ENCODE measurements around the gene HHAT. TPM values are rescaled to one million over a fixed set of nuclear protein-coding genes. Genes with fewer than 3 reads are reported as not detected.

Gene HHAT
- polyA plus RNA-seq, 3 donors = 13.8 to 16.3 (median 15.2) TPM

DNA sequence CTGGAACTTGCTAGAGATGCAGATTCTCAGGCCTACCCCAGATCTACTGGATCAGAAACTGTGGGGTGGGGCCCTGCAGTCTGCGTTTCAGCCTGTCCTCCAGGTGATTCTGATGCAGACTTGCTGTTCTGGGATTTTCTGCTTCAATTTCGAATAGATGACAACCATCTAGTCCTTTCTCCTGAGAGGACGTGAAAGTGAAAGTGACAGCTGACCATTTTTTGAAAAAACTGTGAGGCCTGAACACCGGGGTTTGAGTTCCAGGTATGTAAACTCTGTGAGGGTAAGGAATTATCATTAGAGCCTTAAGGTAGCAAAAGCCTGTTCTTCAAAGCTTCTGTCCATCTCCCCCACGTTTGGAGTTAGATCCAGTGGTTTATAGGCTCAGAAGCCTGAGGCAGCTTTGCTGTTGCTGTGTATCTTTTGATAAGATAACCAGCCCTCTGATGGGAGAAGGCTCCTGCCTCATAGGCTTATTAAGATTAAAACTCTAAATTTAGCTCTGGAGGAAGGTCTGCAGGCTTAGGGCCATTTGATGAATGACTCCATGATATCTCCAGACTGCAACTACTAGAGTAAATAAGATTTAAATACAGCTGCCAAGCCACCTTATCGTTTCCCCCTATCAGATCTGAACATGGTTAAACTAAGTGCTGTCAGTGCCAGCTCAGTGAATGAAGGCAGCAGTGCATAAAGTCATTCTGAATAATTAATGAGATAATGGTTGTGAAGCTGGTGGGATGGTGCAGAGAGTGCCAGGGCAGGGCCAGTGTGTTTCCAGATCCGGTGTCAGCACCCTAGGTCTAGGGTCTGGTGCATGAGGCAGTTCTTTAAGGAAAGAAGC, 335.2 kb downstream of the HHAT start:
- no peak for DNase-seq (ENCODE audit: low read depth in 3 of 3, low spot score in 2 of 3)

GRCh38 chr1:210669951-210670350, 341.2 kb downstream of the HHAT start:
- no peak for DNase-seq (ENCODE audit: low read depth in 3 of 3, low spot score in 2 of 3)

DNA sequence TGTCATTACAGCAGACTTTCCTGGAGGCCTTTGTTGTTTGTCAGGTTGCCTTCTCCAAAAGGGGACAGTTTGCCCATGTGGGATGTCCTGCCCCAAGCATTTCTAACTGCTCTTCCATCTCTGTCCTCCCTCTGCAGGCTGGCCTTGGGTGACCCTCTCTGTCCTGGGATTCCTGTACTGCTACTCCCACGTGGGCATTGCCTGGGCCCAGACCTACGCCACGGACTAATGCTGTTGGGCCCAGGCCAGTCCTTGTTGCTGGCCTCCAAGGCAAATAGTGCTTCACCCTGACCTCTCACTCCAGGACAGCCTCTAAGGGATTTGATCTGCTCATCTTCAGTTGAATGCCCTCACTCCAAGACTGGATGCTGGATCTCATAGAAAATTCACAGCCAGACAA, 345.4 kb downstream of the HHAT start:
- DNase-seq (ENCODE audit: low read depth in 3 of 3, low spot score in 2 of 3) = no peak

GRCh38 chr1:210676539-210676938, 347.8 kb downstream of the HHAT start:
- DNase-seq (ENCODE audit: low read depth in 3 of 3, low spot score in 2 of 3) = no peak

DNA sequence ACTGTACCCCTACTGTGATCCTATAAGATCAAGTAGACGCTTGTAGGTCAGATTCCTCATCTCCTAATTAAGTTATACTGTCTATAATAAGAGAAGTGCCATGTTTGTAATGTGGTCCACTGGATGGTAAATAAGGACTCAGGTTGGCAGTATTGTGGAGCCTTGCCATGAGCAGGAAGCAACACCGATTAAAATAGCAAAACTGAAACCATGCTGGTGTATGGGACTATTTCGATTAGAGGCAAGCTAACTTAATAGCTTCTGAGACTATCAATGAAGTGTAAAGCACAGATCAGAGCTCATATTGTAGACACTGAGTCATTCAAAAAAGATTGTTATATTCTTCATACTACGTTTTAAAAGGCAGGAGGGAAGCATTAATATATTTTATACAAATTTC, 348.8 kb downstream of the HHAT start:
- no peak for DNase-seq (ENCODE audit: low read depth in 3 of 3, low spot score in 2 of 3)

DNA sequence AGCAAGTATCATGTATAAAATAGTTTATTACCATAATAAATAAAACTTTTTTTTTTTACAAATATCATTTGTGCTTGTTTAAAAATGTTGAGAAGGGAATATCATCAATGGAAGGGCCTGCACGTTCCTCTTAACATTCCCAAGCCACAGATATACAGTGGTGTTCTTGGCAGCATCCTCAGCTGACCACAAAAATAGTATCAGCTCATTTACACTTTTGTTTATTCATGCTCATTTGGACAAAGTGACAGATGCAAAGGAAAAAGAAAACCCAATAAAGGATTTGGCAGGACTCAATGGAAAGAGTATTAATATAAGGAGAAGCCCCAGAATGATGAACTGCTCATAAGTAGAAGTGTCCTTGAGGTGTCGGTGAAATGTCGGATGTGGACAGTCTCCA, 349.6 kb downstream of the HHAT start:
- no peak for DNase-seq (ENCODE audit: low read depth in 3 of 3, low spot score in 2 of 3)

DNA sequence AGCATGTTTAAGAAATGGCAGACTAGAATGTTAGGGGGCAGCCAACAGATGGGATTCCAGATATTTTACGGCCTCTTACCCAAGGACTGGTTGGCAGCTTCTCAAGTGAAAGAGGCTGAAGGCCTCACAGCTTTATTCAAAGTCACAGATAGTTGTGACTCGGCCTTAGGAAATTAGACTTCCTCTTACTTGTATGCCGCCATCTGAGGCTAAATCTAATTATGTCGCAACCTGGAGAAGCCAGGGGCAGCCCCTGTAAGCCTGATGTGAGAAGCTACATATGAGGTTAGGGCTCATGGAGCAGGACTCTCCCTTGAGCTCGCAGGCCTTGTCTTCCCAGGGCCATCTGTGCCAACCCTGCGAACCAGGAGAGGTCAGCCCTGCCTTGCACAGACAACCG, 352.5 kb downstream of the HHAT start:
- DNase-seq (ENCODE audit: low read depth in 3 of 3, low spot score in 2 of 3) = no peak

DNA sequence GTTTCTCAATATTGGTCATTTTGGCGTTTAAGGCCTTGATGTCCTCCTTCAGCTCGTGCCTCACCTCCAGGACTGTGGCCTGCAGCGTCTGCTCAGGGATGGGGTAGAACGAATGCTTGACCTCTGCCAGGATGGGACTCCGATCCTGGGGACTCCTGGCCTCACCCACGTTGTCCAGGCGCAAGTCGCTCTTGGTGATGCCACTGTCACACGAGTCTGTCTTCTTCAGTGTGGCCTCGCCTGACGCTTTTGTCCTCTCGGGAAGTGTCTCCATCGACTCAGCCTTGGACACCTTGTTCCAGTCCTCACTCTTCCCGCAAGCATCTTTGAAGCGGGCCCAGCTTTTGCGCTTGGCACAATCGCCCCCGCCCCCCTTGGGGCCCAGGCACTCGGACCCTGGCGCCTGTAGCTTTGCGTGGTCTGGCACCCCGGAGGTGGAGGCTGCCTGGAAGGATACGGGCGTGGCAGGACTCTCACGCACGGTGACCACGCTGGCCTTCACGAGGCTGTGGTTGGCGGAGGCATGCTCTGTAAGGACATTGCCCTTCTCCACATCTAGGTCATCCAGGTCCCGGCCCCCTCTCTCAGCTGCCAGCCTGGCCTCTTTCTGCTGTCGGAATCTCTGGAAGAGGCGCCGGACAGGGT, 354.8 kb downstream of the HHAT start:
- DNase-seq (ENCODE audit: low read depth in 3 of 3, low spot score in 2 of 3) = no peak

- DNase-seq (ENCODE audit: low read depth in 3 of 3, low spot score in 2 of 3) = no peak
These were observed 356.0 kb downstream of the HHAT start for GRCh38 chr1:210684466-210685294.

- no peak for DNase-seq (ENCODE audit: low read depth in 3 of 3, low spot score in 2 of 3)
These were observed 356.6 kb downstream of the HHAT start for GRCh38 chr1:210685295-210685650.

DNA sequence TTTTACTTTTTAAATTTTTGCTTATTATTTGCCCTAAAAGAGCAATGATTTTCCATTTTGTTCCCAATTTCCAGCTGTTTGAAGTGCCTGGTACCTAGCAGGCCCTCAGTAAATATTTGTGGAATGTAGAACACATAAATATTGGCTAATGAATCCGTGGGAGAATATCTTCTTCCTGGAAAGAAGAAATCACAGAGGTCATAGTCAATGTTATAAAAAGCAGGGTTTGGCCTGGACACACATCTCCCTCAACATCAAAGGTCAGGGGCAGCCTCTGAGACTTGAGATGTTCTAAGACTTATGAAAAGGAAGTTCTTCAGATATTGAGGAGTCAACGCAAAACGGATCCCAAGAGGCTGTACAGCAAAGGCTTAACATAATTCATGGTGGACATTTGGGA, 358.1 kb downstream of the HHAT start:
- DNase-seq (ENCODE audit: low read depth in 3 of 3, low spot score in 2 of 3) = no peak

- DNase-seq (ENCODE audit: low read depth in 3 of 3, low spot score in 2 of 3) = no peak
These were observed 359.0 kb downstream of the HHAT start for GRCh38 chr1:210687582-210688279.

- DNase-seq (ENCODE audit: low read depth in 3 of 3, low spot score in 2 of 3) = no peak
These were observed 360.0 kb downstream of the HHAT start for GRCh38 chr1:210688512-210689234.

GRCh38 chr1:210689826-210690225, 361.1 kb downstream of the HHAT start:
- DNase-seq (ENCODE audit: low read depth in 3 of 3, low spot score in 2 of 3) = no peak

GRCh38 chr1:210690236-210690635, 361.5 kb downstream of the HHAT start:
- no peak for DNase-seq (ENCODE audit: low read depth in 3 of 3, low spot score in 2 of 3)

DNA sequence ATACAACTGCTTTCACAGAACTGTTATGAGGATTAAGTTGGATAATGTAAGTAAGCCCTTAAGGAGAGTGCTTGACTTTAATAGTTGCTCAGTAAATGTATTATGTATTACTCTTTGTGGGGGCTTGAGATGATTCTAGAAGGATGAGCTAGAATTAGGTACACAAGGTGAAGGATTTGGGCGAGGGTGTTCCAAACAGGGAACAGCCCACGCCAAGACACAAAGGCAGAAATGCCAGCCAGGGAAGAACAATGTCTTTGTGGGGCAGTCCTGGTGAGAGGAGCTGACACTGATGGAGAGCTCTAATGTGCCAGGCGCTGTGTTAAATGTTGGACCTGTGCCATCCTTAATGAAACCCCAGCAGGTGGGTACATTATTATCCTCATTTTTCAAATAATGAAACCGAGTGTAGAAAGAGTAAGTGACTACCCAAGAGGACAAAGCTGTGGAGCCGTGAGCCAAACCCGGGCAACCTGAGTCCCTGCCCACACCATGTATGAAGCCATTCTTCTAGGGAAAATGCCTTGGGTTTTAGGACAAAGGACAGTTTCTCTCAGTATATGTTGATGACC, 362.4 kb downstream of the HHAT start:
- no peak for DNase-seq (ENCODE audit: low read depth in 3 of 3, low spot score in 2 of 3)

- DNase-seq (ENCODE audit: low read depth in 3 of 3, low spot score in 2 of 3) = no peak
These were observed 364.1 kb downstream of the HHAT start for GRCh38 chr1:210692796-210693195.

DNA sequence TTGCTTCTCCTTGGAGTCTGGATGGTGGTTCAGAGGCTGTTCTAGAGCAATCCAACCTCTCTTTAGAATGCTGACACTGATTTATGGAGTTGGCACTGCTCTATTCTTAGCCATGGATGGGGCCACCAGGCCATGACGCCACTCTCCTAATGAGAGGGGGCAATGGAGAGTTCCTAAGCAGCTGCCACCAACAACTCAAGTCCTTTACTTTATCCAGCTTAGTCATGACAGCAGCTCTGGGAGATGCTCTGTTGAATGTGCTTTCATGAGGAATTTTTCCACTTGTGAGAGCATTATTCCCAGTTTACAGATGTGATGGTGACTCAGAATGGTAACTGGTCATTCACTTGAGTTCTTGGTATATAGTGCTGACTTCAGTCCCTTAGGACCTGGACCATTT, 366.3 kb downstream of the HHAT start:
- no peak for DNase-seq (ENCODE audit: low read depth in 3 of 3, low spot score in 2 of 3)

- DNase-seq (ENCODE audit: low read depth in 3 of 3, low spot score in 2 of 3) = no peak
These were observed 368.0 kb downstream of the HHAT start for GRCh38 chr1:210696709-210697108.

DNA sequence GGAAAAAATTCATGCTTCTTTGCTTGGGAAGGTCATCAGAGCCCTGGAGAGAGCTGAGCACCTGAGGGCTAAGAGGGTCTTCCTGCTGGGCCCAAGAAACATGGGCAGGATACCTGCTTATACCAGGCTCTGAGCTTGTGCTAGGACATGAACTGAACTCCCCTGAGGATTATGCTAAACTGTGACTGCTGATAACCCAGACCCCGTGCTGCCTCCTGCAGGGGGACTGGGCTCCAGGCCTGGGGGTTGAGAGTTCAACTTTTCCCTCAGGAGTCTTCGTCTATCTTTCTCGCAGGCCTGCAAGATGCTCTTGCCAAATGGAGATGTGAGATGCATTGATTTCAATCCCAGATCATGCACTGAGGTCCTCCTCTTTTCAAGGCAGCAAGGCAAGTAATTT, 368.5 kb downstream of the HHAT start:
- DNase-seq (ENCODE audit: low read depth in 3 of 3, low spot score in 2 of 3) = no peak

All from right renal cortex interstitium (tissue), 3 donors.